ENCODE data around the gene OGFR. TPM values are rescaled to one million over a fixed set of nuclear protein-coding genes. Genes with fewer than 3 reads are reported as not detected.

The OGFR gene
- total RNA-seq, 1 experiment from 2014 or later, result 57.4 TPM

GRCh38 chr20:62792940-62793756 lies 11.5 kb upstream of the OGFR start:
- no peak overlapping the region for H2AFZ ChIP-seq
- H4K20me1 ChIP-seq (ENCODE audit: insufficient read depth), result peaks cover 7% of the 10 kb centered on the region
- ChIA-PET POLR2A (ENCODE audit: unreplicated experiment) (interaction anchor here (1.4 kb wide), 1 partner anchor 126 kb away, joined by 7 read pairs; no protein-coding TSS in a partner anchor), CTCF (interaction anchor here (1.0 to 2.7 kb wide), 3 partner anchors 90 to 170 kb away, joined by 3 to 9 read pairs (median 3); no protein-coding TSS in a partner anchor)
- H3K4me1 ChIP-seq (replicated peaks; ENCODE audit: insufficient read depth), result peaks cover 29% of the 10 kb centered on the region
- no peak overlapping the region for H3K4me3 ChIP-seq
- DNase-seq, result no peak
- H3K79me2 ChIP-seq (ENCODE audit: low read depth), result peaks cover 11% of the 10 kb centered on the region
- peaks cover 35% of the 10 kb centered on the region for H3F3A ChIP-seq (ENCODE audit: insufficient read depth, low read depth)
- H3K36me3 ChIP-seq (ENCODE audit: low read depth), result no peaks in the 10 kb centered on the region
- no peaks in the 10 kb centered on the region for H3K27me3 ChIP-seq (ENCODE audit: insufficient read depth, low read depth)
- H3K27ac ChIP-seq, result no peak overlapping the region
- intact Hi-C loops (cut with micrococcal nuclease; ENCODE audit: unreplicated experiment), result loop anchor here (5.0 kb wide), 6 partner anchors 106 to 491 kb away; partner anchors contain the start of genes ADRM1, CABLES2, LAMA5 and RBBP8NL
- TF ChIP-seq CTCF (conservative IDR thresholded peaks at IDR 0.05) (no peak), EZH2 (IDR thresholded peaks at IDR 0.05; ENCODE audit: low read depth) (no peak)
- no peaks in the 10 kb centered on the region for H3K9me2 ChIP-seq (ENCODE audit: insufficient read depth)
- no peaks in the 10 kb centered on the region for H3K9me3 ChIP-seq (ENCODE audit: insufficient read depth, low read depth)
- H3K4me2 ChIP-seq, result peak overlapping the region; percentile 84
- BruUV-seq (replicated peaks), result no TSS peak

GRCh38 chr20:62793757-62794006 lies 11.0 kb upstream of the OGFR start:
- Histone ChIP-seq H3F3A (ENCODE audit: insufficient read depth, low read depth) (peaks cover 37% of the 10 kb centered on the region), H3K9me3 (ENCODE audit: insufficient read depth, low read depth) (no peaks in the 10 kb centered on the region), H4K20me1 (ENCODE audit: insufficient read depth) (peaks cover 10% of the 10 kb centered on the region), H3K4me3 (peak overlapping the region; percentile 55), H3K9me2 (ENCODE audit: insufficient read depth) (no peaks in the 10 kb centered on the region), H3K27ac (no peak overlapping the region), H3K4me2 (peak overlapping the region; percentile 84), H3K4me1 (replicated peaks; ENCODE audit: insufficient read depth) (peaks cover 29% of the 10 kb centered on the region), H3K27me3 (ENCODE audit: insufficient read depth, low read depth) (no peaks in the 10 kb centered on the region), H3K79me2 (ENCODE audit: low read depth) (peaks cover 11% of the 10 kb centered on the region), H2AFZ (peak overlapping the region; percentile 75; the same call in 1 of the 2 replicates), H3K36me3 (ENCODE audit: low read depth) (no peaks in the 10 kb centered on the region)
- no TSS peak for BruUV-seq (replicated peaks)
- peak in 1 of 2 experiments; percentile 48 for DNase-seq
- TF ChIP-seq CTCF (conservative IDR thresholded peaks at IDR 0.05), result no peak
- TF ChIP-seq EZH2 (IDR thresholded peaks at IDR 0.05; ENCODE audit: low read depth), result no peak
- CTCF ChIA-PET, result interaction anchor here (0.5 to 1.1 kb wide), 4 partner anchors 29 to 429 kb away, joined by 3 to 8 read pairs (median 4); no protein-coding TSS in a partner anchor
- POLR2A ChIA-PET (ENCODE audit: unreplicated experiment), result interaction anchor here (0.5 to 1.4 kb wide), 8 partner anchors 9 to 596 kb away, joined by 3 to 8 read pairs (median 4); no protein-coding TSS in a partner anchor
- intact Hi-C loops (cut with micrococcal nuclease; ENCODE audit: unreplicated experiment), result loop anchor here (5.0 kb wide), 6 partner anchors 106 to 491 kb away; partner anchors contain the start of genes ADRM1, CABLES2, LAMA5 and RBBP8NL

GRCh38 chr20:62794007-62794724 lies 10.5 kb upstream of the OGFR start:
- BruUV-seq (replicated peaks), result no TSS peak
- intact Hi-C loops (cut with micrococcal nuclease; ENCODE audit: unreplicated experiment), result loop anchor here (5.0 kb wide), 6 partner anchors 107 to 492 kb away; partner anchors contain the start of genes ADRM1, CABLES2, LAMA5 and RBBP8NL
- no peaks in the 10 kb centered on the region for H3K9me3 ChIP-seq (ENCODE audit: insufficient read depth, low read depth)
- peaks cover 42% of the 10 kb centered on the region for H3F3A ChIP-seq (ENCODE audit: insufficient read depth, low read depth)
- no peaks in the 10 kb centered on the region for H3K27me3 ChIP-seq (ENCODE audit: insufficient read depth, low read depth)
- peaks cover 29% of the 10 kb centered on the region for H3K4me1 ChIP-seq (replicated peaks; ENCODE audit: insufficient read depth)
- peak overlapping the region; percentile 95 for H2AFZ ChIP-seq
- 0 out of 2 replicates have a peak, but pooled peaks cover 3% of the 10 kb centered on the region for H3K36me3 ChIP-seq (ENCODE audit: low read depth)
- no peak for TF ChIP-seq EZH2 (IDR thresholded peaks at IDR 0.05; ENCODE audit: low read depth)
- TF ChIP-seq CTCF (conservative IDR thresholded peaks at IDR 0.05), result no peak
- no peaks in the 10 kb centered on the region for H3K9me2 ChIP-seq (ENCODE audit: insufficient read depth)
- H4K20me1 ChIP-seq (ENCODE audit: insufficient read depth), result peaks cover 10% of the 10 kb centered on the region
- peak overlapping the region; percentile 84 for H3K4me2 ChIP-seq
- POLR2A ChIA-PET (ENCODE audit: unreplicated experiment), result interaction anchor here (0.5 to 1.4 kb wide), 16 partner anchors 10 to 597 kb away, joined by 3 to 13 read pairs (median 4); partner anchors contain the start of gene TCFL5
- H3K4me3 ChIP-seq, result peak overlapping the region; percentile 85
- peak; percentile 80 to 97 for DNase-seq
- peaks cover 11% of the 10 kb centered on the region for H3K79me2 ChIP-seq (ENCODE audit: low read depth)
- CTCF ChIA-PET, result interaction anchor here (0.5 to 1.1 kb wide), 14 partner anchors 29 to 707 kb away, joined by 3 to 9 read pairs (median 4); partner anchors contain the start of gene LSM14B
- H3K27ac ChIP-seq, result peak overlapping the region; percentile 11; the same call in 1 of the 2 replicates
